NCI-H446 (cell line): ENCODE data around the gene COA7.
A peak's percentile ranks its signal among the peaks of the same experiment; 100 is the strongest.
"Not testable (repeated sequence)": the region's sequence is repeated elsewhere in the genome, so short reads cannot be mapped to it uniquely, and the experiment has no call there.

Experiments used
- DNase-seq, 2 experiments: peaks; one replicate each; lab custom pipeline; 2025; lab: John Stamatoyannopoulos, UW

The COA7 gene

DNA sequence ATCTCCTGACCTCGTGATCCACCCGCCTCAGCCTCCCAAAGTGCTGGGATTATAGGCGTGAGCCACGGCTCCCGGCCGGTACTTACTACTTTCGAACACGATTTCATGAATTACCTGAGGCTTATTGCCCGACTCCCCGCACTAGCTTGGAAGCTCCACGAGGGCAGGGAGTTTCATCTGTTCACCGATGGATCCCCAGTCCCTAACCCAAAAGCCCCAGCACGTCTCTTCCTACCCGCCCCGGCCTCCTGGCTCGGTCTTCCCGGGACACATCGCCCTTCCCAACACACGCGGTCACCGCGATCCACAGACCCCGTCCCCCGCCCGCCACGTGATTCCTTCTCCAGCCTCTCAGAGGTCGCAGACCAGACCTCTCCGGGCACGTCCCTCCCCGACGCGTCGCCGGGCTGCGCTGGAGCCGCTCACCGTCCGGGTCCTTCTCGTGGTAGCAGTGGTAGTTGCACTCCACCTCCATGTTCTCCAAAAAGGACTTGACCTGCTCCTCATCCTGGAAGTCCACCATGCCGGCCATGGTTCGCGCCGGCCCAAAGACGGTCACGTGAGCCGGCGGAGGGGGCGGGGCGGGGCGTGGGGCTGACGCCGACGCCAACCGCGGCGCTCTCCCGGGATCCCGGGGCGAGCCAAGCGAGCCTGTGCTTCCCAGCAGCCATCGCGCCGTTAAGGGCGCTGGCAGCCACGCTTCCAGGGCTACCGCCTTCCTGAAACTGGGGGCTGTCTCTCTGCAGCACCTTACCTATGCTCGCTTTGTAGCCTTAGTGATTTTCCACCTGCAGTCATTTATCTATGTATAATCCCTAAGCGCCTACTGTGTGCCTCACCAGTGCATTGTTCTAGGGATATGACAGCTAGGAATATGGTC, at the start of gene COA7:
TSS of gene COA7 (minus strand) at position 553 of the 880 bp plus-strand sequence. CDS start at position 532, 21 bp downstream.
- DNase-seq: peak; percentile 68 to 94

DNA sequence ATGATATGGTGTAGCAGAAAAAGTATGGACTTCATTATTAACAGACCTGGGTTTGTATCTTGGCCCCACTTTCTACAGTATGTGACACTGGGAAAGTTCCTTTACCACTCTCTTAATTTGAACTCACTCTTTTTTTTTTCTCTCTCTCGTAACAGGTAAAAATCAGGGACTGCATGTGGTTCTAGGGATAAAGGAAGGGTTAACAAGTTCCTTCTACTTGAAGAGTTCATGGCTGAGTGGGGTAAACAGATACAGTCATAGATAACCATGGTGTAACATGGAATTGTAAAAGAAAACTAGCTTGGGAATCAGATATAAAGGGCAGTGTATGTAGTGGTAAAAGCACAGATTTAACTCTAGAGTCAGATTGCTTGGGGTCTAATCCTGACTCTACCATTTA, 49.3 kb upstream of the COA7 start:
- DNase-seq: no peak

DNA sequence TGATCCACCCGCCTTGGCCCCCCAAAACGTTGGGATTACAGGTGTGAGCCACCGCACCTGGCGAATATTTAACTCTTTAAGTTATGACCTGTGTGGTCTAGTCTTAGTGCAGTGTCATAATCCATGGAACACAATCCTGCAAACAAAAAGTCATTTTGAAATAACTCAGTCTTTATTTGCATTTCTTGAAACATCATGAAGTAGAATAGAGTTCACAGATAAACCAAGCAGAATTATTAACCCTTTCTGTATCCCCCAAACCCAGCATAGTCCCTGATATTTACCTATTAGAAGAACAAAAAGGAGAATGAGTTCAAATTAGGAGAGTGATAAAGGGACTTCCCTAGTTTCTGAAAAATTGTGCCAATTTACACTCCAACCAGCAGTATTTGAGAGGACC, 48.0 kb upstream of the COA7 start:
- no peak for DNase-seq

DNA sequence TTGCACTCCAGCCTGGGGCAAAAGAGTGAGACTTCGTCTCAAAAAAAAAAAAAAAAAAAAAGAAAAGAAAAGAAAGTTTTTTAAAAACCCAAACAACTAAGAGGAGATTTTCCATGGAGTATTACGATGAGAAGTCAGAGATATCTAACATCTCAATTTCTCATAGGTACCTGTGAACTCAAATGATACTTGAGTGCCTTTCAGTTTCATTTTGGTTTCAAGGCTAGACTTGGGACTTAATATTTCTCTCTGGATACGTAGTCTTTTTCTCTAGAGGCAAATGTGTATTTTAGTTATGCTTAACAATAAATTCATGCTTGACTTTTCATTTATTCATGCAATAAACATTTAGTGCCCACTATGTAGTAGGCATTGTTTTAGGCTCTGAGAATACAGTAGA, 43.1 kb upstream of the COA7 start:
- no peak for DNase-seq

DNA sequence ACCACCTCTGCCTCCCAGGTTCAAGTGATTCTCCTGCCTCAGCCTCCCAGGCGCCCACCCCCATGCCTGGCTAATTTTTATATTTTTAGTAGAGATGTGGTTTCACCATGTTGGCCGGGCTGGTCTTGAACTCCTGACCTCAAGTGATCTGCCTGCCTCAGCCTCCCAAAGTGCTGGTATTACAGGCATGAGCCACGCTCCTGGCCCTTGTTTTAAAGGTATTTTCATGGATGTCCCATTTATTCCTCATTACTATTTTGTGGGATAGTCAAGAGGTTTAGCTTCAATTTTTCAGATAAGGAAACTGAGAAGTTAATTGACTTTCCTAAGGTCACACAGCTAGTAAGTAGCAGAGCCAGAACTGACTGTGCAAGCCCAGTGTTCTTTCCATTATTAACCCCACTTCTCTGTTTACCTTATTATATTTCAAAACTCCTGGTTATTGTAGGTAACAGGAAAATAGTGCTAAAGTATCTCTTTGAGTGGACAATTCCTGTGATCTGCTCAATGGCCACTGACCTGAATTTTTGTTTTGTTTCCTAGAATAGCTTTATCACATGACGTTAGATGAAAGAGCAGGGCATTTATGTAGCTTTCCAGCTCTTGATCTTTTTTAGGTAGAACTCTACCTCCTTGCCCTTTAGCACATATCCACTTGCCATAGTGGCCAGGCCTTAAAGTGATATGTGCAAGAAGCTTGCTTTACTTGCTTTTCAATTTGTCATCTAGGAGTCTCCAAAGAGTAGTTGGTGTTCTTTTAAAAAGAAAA, 41.7 kb upstream of the COA7 start:
- no peak for DNase-seq

DNA sequence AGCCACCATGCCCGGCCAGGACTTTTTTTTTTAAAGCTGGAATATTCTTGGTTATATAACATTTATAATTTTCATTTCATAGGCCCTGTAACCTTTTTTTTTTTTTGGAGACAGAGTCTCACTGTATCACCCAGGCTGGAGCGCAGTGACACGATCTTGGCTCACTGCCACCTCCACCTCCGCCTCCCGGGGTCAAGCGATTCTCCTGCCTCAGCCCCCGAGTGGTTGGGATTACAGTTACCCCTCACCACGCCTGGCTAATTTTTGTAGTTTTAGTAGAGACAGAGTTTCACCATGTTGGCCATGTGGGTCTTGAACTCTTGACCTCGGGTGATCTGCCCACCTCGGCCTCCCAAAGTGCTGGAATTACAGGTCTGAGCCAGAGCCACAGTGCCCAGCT, 40.7 kb upstream of the COA7 start:
- no peak for DNase-seq

DNA sequence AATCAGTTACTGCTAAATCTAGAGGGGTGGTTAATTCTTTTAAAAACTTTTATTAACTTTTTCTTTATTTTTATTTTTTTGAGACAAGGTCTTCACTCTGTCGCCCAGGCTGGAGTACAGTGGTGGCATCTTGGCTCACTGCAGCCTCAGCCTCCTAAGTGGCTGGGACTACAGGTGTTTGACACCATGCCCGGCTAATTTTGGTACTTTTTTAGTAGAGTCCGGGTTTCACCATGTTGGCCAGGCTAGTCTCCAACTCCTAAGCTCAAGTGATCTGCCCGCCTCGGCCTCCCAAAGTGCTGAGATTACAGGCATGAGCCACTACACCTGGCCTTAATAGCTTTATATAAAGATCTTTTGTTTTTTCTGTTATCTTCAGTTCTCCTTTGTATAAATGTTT, 40.0 kb upstream of the COA7 start:
- no peak for DNase-seq

DNA sequence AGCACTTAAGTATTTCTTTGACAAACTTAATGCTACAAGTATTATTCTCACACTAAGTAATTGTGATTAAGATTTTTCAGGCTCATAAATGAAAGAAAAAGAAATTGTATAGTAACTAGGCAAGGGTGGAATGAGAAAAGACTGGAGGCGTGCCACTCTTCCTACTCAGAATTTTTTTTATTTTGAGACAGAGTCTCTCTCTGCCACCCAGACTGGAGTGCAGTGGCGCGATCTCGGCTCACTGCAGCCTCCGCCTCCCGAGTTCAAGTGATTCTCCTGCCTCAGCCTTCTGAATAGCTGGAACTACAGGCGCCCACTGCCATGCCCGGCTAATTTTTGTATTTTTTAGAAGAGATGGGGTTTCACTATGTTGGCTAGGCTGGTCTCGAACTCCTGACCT, 37.2 kb upstream of the COA7 start:
- DNase-seq: not testable (repeated sequence)

DNA sequence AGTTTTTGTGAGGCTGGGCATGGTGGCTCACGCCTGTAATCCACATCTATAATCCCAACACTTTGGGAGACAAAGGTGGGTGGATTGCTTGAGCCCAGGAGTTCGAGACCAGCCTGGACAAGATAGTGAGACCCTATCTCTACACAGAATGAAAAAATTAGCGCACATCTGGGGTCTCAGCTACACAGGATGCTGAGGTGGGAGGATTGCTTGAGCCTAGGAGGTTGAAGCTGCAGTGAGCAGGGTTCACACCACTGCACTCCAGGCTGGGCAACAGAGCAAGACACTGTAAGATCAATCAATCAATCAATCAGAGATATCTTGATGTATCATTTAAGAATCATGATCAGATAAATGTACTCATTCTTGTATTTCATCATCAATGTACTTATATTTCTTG, 35.2 kb upstream of the COA7 start:
- no peak for DNase-seq

DNA sequence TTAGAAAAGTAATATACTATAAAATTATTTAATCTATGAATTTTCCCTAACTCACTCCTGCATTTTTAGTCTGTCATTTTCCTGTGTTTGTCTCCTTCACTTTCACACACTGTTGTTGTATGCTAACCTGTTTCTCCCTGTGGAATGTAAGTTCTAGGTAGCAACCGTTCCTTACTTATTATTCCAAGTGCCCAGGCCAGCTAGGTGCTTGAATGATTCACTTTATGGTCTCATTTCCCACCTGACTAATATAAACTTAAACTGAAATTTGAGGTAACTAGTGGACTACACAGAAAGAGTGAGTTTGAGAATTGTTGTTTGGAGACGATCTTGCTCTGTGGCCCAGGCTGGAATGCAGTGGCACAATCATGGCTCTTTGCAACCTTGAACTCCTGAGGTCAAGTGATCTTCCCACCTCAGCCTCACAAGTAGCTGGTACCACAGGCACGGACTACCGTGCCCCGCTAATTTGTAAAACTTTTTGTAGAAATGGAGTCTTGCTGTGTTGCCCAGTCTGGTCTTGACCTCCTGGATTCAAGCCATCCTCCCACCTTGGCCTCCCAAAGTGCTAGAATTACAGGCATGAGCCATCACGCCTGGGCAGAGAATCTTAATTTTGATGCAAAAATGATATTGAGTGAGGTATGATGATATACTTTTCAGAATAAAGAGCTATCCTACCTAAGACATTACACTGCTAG, 30.0 kb upstream of the COA7 start:
- no peak for DNase-seq

DNA sequence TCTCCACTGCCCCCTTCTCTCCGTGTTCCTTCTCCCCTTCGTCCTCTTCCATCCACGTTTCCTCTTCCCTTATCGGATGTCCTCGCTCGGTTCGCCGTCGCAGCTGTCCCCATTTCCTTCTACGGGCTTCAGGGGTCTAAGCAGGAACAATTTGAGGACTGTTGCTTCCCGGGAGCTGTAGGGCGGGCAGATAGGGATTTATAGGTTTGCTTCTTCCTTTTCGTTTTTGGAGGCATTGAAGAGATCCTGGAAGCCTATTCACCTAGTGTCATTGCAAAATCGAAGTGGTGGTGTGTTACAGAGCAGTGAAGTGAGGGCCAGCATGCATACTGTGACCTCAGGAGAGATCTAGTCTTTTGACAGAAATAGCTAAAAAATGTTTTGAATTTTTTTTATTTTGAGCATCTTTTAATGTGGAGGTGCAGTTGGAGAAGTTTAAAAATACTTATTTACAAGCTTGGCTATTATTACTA, 29.0 kb upstream of the COA7 start:
- DNase-seq: no peak

DNA sequence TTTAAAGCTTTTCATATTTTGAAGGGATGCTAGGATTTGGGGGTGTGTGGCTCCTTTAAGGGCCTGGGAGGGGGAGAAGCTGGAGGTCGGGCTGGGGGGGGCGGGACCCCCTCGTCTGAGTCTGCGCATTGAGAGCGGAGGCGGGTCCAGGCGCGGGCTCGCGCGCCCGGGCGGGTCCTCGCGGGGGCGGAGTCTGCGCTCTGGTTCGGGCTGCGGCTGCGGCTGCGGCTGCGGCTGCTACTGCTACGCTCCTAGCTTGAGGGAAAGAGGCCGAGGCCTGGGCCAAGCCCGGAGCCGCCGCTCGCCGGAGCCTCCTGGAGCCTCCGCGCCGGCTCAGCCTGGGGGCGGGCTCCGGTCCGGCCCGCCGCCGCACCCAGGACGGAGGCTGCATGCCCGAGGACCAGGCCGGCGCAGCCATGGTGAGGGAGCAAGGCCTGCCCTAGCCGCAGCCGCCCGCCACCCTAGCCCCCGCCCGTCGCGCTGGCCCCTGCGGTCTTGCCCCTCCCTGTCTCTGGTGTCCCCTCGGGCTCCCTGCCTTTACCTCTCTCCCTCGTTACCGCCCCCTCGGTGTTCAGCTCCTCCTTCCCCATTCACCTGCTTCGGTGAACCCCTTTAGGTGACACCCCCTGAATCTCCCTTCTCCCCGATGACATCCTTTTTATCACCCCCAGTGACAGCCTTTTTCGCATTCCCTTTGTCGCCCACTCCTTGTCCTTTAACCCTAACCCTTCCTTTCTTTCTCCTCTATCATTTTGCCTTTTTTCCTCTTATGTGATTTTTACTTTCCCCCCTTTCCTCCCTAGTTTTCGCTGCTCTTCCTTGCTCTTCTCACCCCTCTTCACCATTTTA, 28.3 kb upstream of the COA7 start, which contains the start of gene ZYG11B:
TSS of gene ZYG11B (plus strand) at position 189 of the 849 bp plus-strand sequence. CDS start at position 390, 201 bp downstream.
- peak; percentile 77 to 93 for DNase-seq

DNA sequence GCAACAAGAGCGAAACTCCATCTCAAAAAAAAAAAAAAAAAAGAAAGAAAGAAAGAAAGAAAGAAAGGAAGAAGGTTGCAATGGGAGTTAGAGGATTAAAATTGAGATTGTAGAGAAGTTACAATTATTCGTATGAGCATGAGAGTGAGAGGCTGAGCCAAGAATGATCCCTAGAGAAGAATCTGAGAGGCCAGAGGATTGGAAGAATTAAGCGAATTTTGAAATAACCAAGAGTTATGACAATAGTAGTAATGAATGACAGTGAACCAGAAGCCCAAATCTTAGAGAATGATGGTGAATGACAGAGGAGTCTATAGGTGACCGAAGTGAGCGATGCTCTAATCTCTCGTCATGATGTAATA, 27.7 kb upstream of the COA7 start:
- no peak for DNase-seq

DNA sequence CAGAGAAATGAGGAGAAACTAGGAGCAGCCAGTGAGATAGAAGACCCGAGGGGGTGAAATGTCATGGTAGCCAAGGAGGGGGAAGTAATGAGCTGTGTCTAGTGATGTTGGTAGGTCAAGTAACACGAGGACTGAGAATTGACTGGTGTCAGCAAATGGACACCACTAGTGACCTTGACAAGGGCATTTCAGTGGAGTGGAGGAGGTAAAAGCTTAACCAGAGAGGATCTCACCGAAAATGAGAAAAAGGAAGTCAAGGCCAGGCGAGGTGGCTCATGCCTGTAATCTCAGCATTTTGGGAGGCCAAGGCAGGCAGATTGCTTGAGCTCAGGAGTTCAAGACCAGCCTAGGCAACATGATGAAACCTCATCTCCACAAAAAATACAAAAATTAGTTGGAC, 25.1 kb upstream of the COA7 start:
- DNase-seq: no peak

DNA sequence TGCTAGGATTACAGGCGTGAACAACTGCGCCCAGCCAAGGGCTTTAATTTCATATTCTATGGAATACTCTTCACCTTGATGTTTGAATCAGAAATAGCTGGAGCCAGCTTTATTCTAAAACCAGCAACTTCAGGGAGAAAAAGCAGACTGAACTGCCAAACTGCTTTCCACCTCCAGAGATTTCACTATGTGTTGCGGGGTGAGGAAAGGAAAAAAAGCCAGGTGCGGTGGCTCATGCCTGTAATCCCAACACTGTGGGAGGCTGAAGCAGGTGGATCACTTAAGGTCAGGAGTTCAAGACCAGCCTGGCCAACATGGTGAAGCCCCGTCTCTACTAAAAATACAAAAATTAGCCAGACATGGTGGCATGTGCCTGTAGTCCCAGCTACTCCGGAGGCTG, 17.1 kb upstream of the COA7 start:
- not testable (repeated sequence) for DNase-seq

DNA sequence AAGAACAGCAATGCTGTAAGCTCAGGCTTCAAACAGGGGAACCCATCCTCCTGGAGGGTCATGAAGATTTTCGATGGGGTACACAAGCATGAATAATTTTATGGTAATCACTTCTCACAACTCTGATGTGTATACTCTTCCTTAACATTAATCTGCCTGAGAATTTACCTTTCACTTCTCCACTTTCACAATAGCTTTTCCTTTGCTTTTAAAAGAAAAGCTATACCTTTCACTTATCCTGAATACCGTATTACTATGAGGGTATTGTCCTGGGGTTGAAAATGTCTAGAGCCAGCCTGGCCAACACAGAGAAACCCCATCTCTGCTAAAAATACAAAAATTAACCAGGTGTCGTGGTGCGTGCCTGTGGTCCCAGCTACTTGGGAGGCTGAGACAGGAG, 15.4 kb upstream of the COA7 start:
- no peak for DNase-seq

DNA sequence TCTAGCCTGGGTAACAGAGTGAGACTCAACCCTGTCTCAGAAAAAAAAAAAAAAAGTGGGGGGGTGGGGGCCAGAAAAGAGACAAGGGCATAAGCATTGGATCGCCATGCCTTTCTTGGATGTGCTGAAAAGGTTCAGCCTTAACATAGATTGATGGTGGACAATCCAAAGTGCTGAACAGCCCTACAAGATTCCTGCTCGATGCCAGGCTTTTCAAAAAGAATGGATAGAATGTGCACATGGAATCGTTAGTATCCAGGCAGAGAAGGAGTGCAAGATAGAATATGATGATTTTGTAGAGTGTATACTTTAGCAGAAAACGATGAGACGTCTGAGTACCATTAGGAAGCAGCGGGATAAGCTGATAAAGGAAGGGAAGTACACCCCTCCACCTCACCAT, 10.9 kb upstream of the COA7 start:
- no peak for DNase-seq

DNA sequence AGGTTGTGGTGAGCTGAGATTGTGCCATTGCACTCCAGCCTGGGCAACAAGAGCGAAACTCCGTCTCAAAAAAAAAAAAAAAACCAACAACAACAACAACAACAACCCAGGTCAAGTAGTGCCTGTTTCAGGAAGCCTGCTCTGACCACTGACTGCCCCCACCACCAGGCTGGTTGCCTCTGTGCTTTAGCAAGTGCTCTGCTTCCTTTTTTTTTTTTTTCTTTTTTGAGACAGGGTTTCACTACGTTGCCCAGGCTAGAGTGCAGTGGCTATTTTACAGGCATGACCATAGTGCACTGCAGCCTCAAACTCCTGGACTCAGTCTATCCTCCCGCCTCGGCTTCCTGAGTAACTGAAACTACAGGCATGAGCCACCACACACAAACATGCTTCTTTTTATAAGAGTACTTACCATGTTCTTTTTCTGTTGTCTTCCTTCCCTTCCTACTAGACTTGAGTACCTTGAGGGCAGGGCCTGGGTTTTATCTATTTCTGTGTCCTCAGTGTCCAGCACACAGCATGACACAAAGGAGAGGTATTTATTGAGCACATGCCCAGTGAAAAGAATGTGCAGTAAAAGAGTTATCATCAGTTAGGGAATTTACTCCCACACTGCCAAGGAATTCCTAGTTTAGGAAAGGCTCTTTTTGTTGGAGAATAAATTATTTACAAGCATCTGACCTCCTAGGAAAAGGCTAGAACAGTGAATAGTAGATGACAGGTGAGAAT, 9.9 kb upstream of the COA7 start:
- no peak for DNase-seq

DNA sequence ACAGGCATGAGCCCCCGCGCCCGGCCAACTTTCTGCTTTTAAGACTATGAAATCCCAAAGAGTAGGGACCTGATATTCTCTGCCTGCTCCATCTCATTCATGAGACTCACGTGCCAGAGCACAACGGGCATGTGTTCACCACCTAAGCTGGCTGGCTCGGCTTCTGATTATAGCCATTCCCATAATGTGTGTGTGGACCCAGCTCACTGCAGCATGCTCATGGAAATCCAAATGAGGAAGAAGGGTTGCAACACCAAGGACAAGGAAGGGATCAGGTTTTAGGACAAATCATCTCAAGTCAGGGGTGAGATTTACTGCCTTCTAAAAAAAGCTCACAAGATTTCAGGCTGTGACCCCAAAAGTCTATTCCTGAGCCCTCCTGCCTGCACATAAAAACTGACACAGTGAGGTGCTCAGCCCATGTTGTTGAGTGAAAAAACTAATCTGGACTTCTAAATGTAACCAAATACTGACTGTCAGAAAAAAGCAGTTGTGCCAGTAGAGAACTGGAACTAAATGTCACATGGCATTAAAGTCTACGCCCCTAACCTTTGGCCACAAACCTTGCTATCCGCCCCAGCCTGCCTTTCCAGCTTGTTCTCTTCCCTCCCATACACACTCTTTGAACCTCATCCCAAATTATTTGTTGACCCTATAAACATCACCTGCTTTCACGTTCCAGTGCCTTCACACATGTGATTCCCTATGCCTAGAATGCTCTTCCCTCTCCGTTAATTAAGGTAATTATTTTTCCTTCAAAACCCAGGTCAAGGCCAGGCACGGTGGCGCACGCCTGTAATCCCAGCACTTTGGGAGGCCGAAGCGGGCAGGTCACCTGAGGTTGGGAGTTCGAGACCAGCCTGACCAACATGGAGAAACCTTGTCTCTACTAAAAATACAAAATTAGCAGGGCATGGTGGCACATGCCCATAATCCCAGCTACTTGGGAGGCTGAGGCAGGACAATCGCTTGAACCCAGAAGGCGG, 9.1 kb upstream of the COA7 start:
- DNase-seq: no peak
